ENCODE data around the gene SSC5D. TPM values are rescaled to one million over a fixed set of nuclear protein-coding genes. Genes with fewer than 3 reads are reported as not detected.

The SSC5D gene
- total and polyA plus RNA-seq, 2 experiments from 2014 or later: 0.23 to 0.69 TPM

DNA sequence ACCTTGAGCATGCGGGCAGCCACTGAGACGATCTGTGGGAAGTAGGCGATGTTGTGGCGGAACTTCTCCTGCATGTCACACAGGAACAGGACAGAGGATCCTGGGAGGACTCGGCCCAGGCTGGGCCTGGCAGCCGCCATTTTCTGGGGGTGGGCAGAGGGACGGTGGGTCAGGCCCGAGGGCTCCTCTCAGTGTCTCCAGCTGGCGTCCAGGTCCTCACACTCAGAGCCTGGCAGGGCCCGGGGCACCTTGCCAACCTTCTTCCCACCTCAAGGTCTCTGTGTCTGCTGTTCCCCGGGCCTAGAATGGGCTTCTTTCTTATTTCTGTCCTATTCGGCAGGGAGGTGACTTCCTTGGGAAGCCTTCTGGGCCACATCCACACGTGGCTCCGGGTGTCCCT lies 31.9 kb upstream of the SSC5D start:
- Histone ChIP-seq H3K79me2 (replicated peaks; ENCODE audit: insufficient read depth) (peaks cover 21% of the 10 kb centered on the region), H4K20me1 (replicated peaks; ENCODE audit: insufficient read depth) (no peaks in the 10 kb centered on the region; the same call in none of the 2 replicates), H3K27me3 (ENCODE audit: insufficient read depth) (peaks cover 12% of the 10 kb centered on the region), H3K27ac (ENCODE audit: low read depth) (no peak overlapping the region), H3K4me2 (no peak overlapping the region), H3F3A (replicated peaks; ENCODE audit: low read depth) (peaks cover 9% of the 10 kb centered on the region; the same call in 1 of the 2 replicates), H3K36me3 (ENCODE audit: insufficient read depth) (no peaks in the 10 kb centered on the region), H3K4me3 (no peak overlapping the region), H3K4me1 (ENCODE audit: insufficient read depth) (peaks cover 17% of the 10 kb centered on the region), H2AFZ (no peak overlapping the region), H3K9me2 (ENCODE audit: insufficient read depth) (no peaks in the 10 kb centered on the region)
- Mint-ChIP-seq H3K4me1 (peaks cover 23% of the 10 kb centered on the region), H3K27ac (no peak overlapping the region; the same call in 1 of the 2 replicates), H3K4me3 (no peak overlapping the region), H3K9me3 (no peaks in the 10 kb centered on the region; the same call in 2 of the 3 replicates), H3K27me3 (ENCODE audit: insufficient read depth, low read depth, poor library complexity) (peaks cover 24% of the 10 kb centered on the region), H3K36me3 (ENCODE audit: low read depth) (peaks cover 18% of the 10 kb centered on the region)
- ATAC-seq (no peak), DNase-seq (ENCODE audit: low spot score) (no peak)
- TF ChIP-seq, protein P1, sequence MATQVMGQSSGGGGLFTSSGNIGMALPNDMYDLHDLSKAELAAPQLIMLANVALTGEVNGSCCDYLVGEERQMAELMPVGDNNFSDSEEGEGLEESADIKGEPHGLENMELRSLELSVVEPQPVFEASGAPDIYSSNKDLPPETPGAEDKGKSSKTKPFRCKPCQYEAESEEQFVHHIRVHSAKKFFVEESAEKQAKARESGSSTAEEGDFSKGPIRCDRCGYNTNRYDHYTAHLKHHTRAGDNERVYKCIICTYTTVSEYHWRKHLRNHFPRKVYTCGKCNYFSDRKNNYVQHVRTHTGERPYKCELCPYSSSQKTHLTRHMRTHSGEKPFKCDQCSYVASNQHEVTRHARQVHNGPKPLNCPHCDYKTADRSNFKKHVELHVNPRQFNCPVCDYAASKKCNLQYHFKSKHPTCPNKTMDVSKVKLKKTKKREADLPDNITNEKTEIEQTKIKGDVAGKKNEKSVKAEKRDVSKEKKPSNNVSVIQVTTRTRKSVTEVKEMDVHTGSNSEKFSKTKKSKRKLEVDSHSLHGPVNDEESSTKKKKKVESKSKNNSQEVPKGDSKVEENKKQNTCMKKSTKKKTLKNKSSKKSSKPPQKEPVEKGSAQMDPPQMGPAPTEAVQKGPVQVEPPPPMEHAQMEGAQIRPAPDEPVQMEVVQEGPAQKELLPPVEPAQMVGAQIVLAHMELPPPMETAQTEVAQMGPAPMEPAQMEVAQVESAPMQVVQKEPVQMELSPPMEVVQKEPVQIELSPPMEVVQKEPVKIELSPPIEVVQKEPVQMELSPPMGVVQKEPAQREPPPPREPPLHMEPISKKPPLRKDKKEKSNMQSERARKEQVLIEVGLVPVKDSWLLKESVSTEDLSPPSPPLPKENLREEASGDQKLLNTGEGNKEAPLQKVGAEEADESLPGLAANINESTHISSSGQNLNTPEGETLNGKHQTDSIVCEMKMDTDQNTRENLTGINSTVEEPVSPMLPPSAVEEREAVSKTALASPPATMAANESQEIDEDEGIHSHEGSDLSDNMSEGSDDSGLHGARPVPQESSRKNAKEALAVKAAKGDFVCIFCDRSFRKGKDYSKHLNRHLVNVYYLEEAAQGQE (IDR thresholded peaks at IDR 0.05; ENCODE audit: unreplicated experiment): no peak
- TF ChIP-seq STAT1 (IDR thresholded peaks at IDR 0.05; ENCODE audit: unreplicated experiment) (no peak), POLR2AphosphoS5 (IDR thresholded peaks at IDR 0.05; ENCODE audit: low read depth) (no peak), ZNF462 (CRISPR knock-in tag; IDR thresholded peaks at IDR 0.05) (no peak)
